H1 (cell line): ENCODE data around the gene CST7. TPM values are rescaled to one million over a fixed set of nuclear protein-coding genes. Genes with fewer than 3 reads are reported as not detected.

Experiments used
- CTCF ChIA-PET: fragments of 300-600 bp; sonication (Branson Sonifier 250); formaldehyde crosslinking; loops from one replicate; lab custom pipeline; 2021; ENCODE audit not compliant: partially characterized antibody; lab: Charles Lee
- POLR2A ChIA-PET: fragments of 300-600 bp; sonication (Branson Sonifier 250); formaldehyde crosslinking; loops from one replicate; lab custom pipeline; 2021; ENCODE audit warnings: inconsistent platforms; ENCODE audit not compliant: partially characterized antibody; lab: Charles Lee
- DNase-seq, 2 experiments: peaks; one replicate each; pipeline versions ENCODE4 v3.0.0 to v3.0.0-alpha.2; 2010 to 2022; ENCODE audit warnings: low spot score in 2 of 2, low read depth in 1 of 2, mixed read lengths in 1 of 2
- FAIRE-seq: peaks from 2 replicates; lab custom pipeline; 2011; peaks lifted over from hg19 to GRCh38; lab: Jason Lieb, UNC
- H2AFZ ChIP-seq: 2 replicates; pipeline ENCODE4 v1.8.1; 2012; ENCODE audit warnings: low read length, inconsistent platforms
- H2AK5ac ChIP-seq: 2 replicates; pipeline ENCODE4 v1.6.1; 2013; ENCODE audit warnings: low read depth, low read length
- H2BK120ac ChIP-seq: replicated peaks from 2 replicates; pipeline ENCODE3; 2013; ENCODE audit warnings: low read depth, low read length, inconsistent platforms
- H2BK12ac ChIP-seq: 2 replicates; pipeline ENCODE4 v1.6.1; 2013; ENCODE audit warnings: low read depth, low read length
- H2BK15ac ChIP-seq: 2 replicates; pipeline ENCODE4 v1.6.1; 2013; ENCODE audit warnings: low read length
- H2BK20ac ChIP-seq: 2 replicates; pipeline ENCODE4 v1.6.1; 2013; ENCODE audit warnings: low read length
- H2BK5ac ChIP-seq: 2 replicates; pipeline ENCODE4 v1.6.1; 2013; ENCODE audit warnings: low read depth, low read length
- H3K14ac ChIP-seq: 2 replicates; pipeline ENCODE4 v1.6.1; 2013; ENCODE audit warnings: inconsistent platforms; ENCODE audit not compliant: insufficient read length
- H3K18ac ChIP-seq: 2 replicates; pipeline ENCODE4 v1.6.1; 2013; ENCODE audit warnings: low read length; ENCODE audit errors: extremely low read depth
- H3K23ac ChIP-seq: 2 replicates; pipeline ENCODE4 v1.6.1; 2013; ENCODE audit warnings: inconsistent platforms; ENCODE audit not compliant: insufficient read length
- H3K23me2 ChIP-seq: 2 replicates; pipeline ENCODE4 v1.6.1; 2013; ENCODE audit warnings: low read depth, low read length
- H3K27ac ChIP-seq: 2 replicates; pipeline ENCODE4 v1.6.1; 2011; ENCODE audit warnings: low read depth, low read length, inconsistent platforms
- H3K27me3 ChIP-seq, 4 experiments: replicated peaks in 1 of 4; 1 replicate in 1 of 4; 2 replicates in 3 of 4; pipeline versions ENCODE4 v1.6.1 to v1.8.1; 2011 to 2013; ENCODE audit warnings: low read length in 3 of 4, mild to moderate bottlenecking in 3 of 4, inconsistent platforms in 2 of 4, mixed read lengths in 2 of 4, moderate library complexity in 1 of 4; ENCODE audit not compliant: control insufficient read depth in 3 of 4, insufficient read depth in 3 of 4; ENCODE audit errors: extremely low read depth in 1 of 4
- H3K36me3 ChIP-seq, 4 experiments: 2 replicates each; pipeline versions ENCODE4 v1.6.1 to v1.8.1; 2011 to 2013; ENCODE audit warnings: mild to moderate bottlenecking in 4 of 4, low read length in 3 of 4, moderate library complexity in 2 of 4, control low read depth in 1 of 4, inconsistent platforms in 1 of 4; ENCODE audit not compliant: insufficient read depth in 4 of 4, control insufficient read depth in 2 of 4
- H3K4ac ChIP-seq: replicated peaks from 2 replicates; pipeline ENCODE3; 2013; ENCODE audit warnings: low read length, low read depth, mixed read lengths, inconsistent platforms; ENCODE audit not compliant: insufficient read length
- H3K4me1 ChIP-seq, 4 experiments: replicated peaks in 1 of 4; 1 replicate in 1 of 4; 2 replicates in 3 of 4; pipeline versions ENCODE4 v1.6.1 to v1.8.1; 2011 to 2013; ENCODE audit warnings: low read length in 3 of 4, inconsistent platforms in 2 of 4, mixed read lengths in 1 of 4; ENCODE audit not compliant: insufficient read depth in 4 of 4, control insufficient read depth in 3 of 4
- H3K4me2 ChIP-seq, 2 experiments: 2 replicates each; pipeline versions ENCODE4 v1.6.1 to v1.8.1; 2011 to 2013; ENCODE audit warnings: low read depth in 2 of 2, low read length in 2 of 2, control low read depth in 1 of 2, inconsistent platforms in 1 of 2, mild to moderate bottlenecking in 1 of 2; ENCODE audit not compliant: insufficient read depth in 1 of 2
- H3K4me3 ChIP-seq, 4 experiments: fragments of 200-600, 300-600 bp in 1 of 4; sonication (generic), shearing (Covaris generic), sonication (Bioruptor Twin) in 1 of 4; 2 replicates each; pipeline versions ENCODE4 v1.5.1 to v1.8.1; 2011 to 2016; ENCODE audit warnings: low read length in 4 of 4, low read depth in 3 of 4, control low read depth in 2 of 4, inconsistent platforms in 2 of 4, mild to moderate bottlenecking in 2 of 4, mixed read lengths in 1 of 4, moderate library complexity in 1 of 4; ENCODE audit not compliant: insufficient read depth in 2 of 4; ENCODE audit errors: extremely low read depth in 1 of 4
- H3K56ac ChIP-seq: replicated peaks from 2 replicates; pipeline ENCODE3; 2013; ENCODE audit warnings: low read depth, mild to moderate bottlenecking, mixed read lengths, low read length, inconsistent platforms; ENCODE audit not compliant: insufficient read length
- H3K79me1 ChIP-seq: 2 replicates; pipeline ENCODE4 v1.6.1; 2013; ENCODE audit warnings: low read depth, low read length, control low read depth
- H3K79me2 ChIP-seq, 2 experiments: 2 replicates each; pipeline versions ENCODE4 v1.6.1 to v1.8.1; 2012 to 2013; ENCODE audit warnings: low read length in 2 of 2, mild to moderate bottlenecking in 2 of 2, inconsistent platforms in 1 of 2; ENCODE audit not compliant: insufficient read depth in 2 of 2, control insufficient read depth in 1 of 2
- H3K9ac ChIP-seq, 4 experiments: replicated peaks in 1 of 4; 1 replicate in 1 of 4; 2 replicates in 3 of 4; pipeline versions ENCODE4 v1.6.1 to v1.8.1; 2011 to 2013; ENCODE audit warnings: low read depth in 3 of 4, low read length in 3 of 4, control low read depth in 2 of 4, mild to moderate bottlenecking in 2 of 4, moderate library complexity in 2 of 4, inconsistent platforms in 1 of 4; ENCODE audit errors: extremely low read depth in 1 of 4
- H3K9me3 ChIP-seq, 2 experiments: 2 replicates each; pipeline versions ENCODE4 v1.6.1 to v1.8.1; 2012 to 2013; ENCODE audit warnings: mild to moderate bottlenecking in 2 of 2, moderate library complexity in 2 of 2, control low read depth in 1 of 2, inconsistent platforms in 1 of 2, low read depth in 1 of 2, low read length in 1 of 2, mixed read lengths in 1 of 2; ENCODE audit not compliant: insufficient read depth in 2 of 2
- H4K20me1 ChIP-seq, 2 experiments: replicated peaks in 1 of 2; 2 replicates each; pipeline versions ENCODE3 to v1.8.1; 2011 to 2013; ENCODE audit warnings: inconsistent platforms in 2 of 2, low read length in 2 of 2, mild to moderate bottlenecking in 1 of 2; ENCODE audit not compliant: insufficient read depth in 2 of 2, control insufficient read depth in 1 of 2
- H4K5ac ChIP-seq: 2 replicates; pipeline ENCODE4 v1.6.1; 2013; ENCODE audit warnings: low read length, low read depth, mixed read lengths, inconsistent platforms; ENCODE audit not compliant: insufficient read length
- H4K8ac ChIP-seq: 2 replicates; pipeline ENCODE4 v1.8.0; 2013; ENCODE audit warnings: mild to moderate bottlenecking, moderate library complexity, low read length, inconsistent platforms; ENCODE audit not compliant: insufficient read depth; ENCODE audit errors: extremely low read depth
- H4K91ac ChIP-seq: replicated peaks from 2 replicates; pipeline ENCODE3; 2013; ENCODE audit warnings: low read length, mixed read lengths, inconsistent platforms; ENCODE audit not compliant: insufficient read length
- CBX8 ChIP-seq: fragments of 300-800, 300-1000 bp; sonication (generic); IDR thresholded peaks from 2 replicates; pipeline ENCODE4 v1.7.1; 2016; ENCODE audit warnings: low read depth, low read length, borderline replicate concordance
- EGR1 ChIP-seq: IDR thresholded peaks from 2 replicates; pipeline ENCODE4 v1.6.1; 2011; ENCODE audit warnings: low read depth, low read length, borderline replicate concordance
- PHF8 ChIP-seq: fragments of 200-600 bp; sonication (generic); conservative IDR thresholded peaks from 2 replicates; pipeline ENCODE4 v1.7.1; 2012; ENCODE audit warnings: low read depth, mild to moderate bottlenecking, inconsistent platforms, low read length, moderate library complexity
- SIX5 ChIP-seq: IDR thresholded peaks from 2 replicates; pipeline ENCODE4 v1.6.1; 2011; ENCODE audit warnings: mild to moderate bottlenecking, low read depth, low read length
- TAF1 ChIP-seq: IDR thresholded peaks from 2 replicates; pipeline ENCODE4 v1.6.1; 2011; ENCODE audit warnings: mild to moderate bottlenecking, low read depth, low read length
- TCF12 ChIP-seq: IDR thresholded peaks from 2 replicates; pipeline ENCODE4 v1.6.1; 2011; ENCODE audit warnings: low read depth, mild to moderate bottlenecking, low read length
- TEAD4 ChIP-seq: IDR thresholded peaks from 2 replicates; pipeline ENCODE4 v1.6.1; 2012; ENCODE audit warnings: low read depth, low read length, inconsistent platforms, mixed read lengths
- WGBS, 2 experiments: shearing (Covaris generic) in 1 of 2; methylation state at CpG; one replicate each; pipeline versions ENCODE4 v1.1.6 to v1.1.7; 2013 to 2015; ENCODE audit warnings: low lambda C conversion rate in 2 of 2, mixed read lengths in 2 of 2, inconsistent platforms in 1 of 2, low coverage in 1 of 2, missing lambda C conversion rate in 1 of 2; ENCODE audit not compliant: insufficient replicate concordance in 2 of 2, insufficient coverage in 1 of 2, insufficient read length in 1 of 2; ENCODE audit errors: extremely low coverage in 1 of 2, missing lambda C conversion rate in 1 of 2; 5-methylcytosine and 5-hydroxymethylcytosine counted together
- polyA plus RNA-seq, 7 experiments: library from polyadenylated mRNA; depleted of rRNA in 3 of 7; stranded (reverse) in 5 of 7; unstranded in 2 of 7; fragments of >200 nt in 5 of 7; fragments of 200-250 nt in 2 of 7; gene quantifications; 1 replicate in 5 of 7; 2 replicates in 1 of 7; 4 replicates in 1 of 7; pipeline versions ENCODE4 v1.2.1 to v1.2.3, GENCODE V29; 2011 to 2013; ENCODE audit warnings: missing spikeins in 2 of 7, mixed read lengths in 2 of 7
- total RNA-seq: library from RNA; stranded (reverse); fragmentation: NEBNext Ultra II Directional; extraction: Animal tissue kit (Norgen Biotek cat#: 25700); gene quantifications from 2 replicates; pipeline ENCODE4 v1.2.1, GENCODE V29; 2021

The CST7 gene
- total and polyA plus RNA-seq, 2 of the 8 experiments (the other 6 are each of a cell fraction or from before 2014, with no cell fraction given): not detected

- Histone ChIP-seq H3K9ac (no peak overlapping the region), H2BK20ac (no peak overlapping the region), H4K5ac (no peak overlapping the region), H3K4me1 (no peaks in the 10 kb centered on the region), H3K14ac (no peak overlapping the region), H2BK5ac (no peak overlapping the region), H3K4me3 (no peak overlapping the region), H2BK120ac (no peak overlapping the region), H2BK15ac (no peak overlapping the region), H2AK5ac (no peak overlapping the region), H3K36me3 (peaks cover 2 to 20% (median 12%) of the 10 kb centered on the region in 4 experiments; a peak in 6 of 8 replicates), H4K91ac (no peak overlapping the region), H3K56ac (no peak overlapping the region), H3K23ac (no peak overlapping the region), H3K4me2 (no peak overlapping the region), H2BK12ac (no peak overlapping the region), H4K8ac (no peak overlapping the region; the same call in 1 of the 2 replicates), H2AFZ (no peak overlapping the region), H3K23me2 (no peaks in the 10 kb centered on the region), H3K79me2 (no peaks in the 10 kb centered on the region), H3K27ac (no peak overlapping the region), H4K20me1 (peaks cover 3 to 9% of the 10 kb centered on the region in 2 experiments), H3K27me3 (no peaks in the 10 kb centered on the region), H3K9me3 (no peaks in the 10 kb centered on the region)
- WGBS, 2 experiments: 85% methylated on average over 9 of the region's 9 CpGs; no CpG with 5 or more reads in 1 of the 2 experiments
- no peak for FAIRE-seq
- no peak for DNase-seq
- no peak for TF ChIP-seq SIX5
- no peak for TF ChIP-seq TCF12
- TF ChIP-seq CBX8: no peak
- TF ChIP-seq TEAD4: no peak
- no peak for TF ChIP-seq TAF1
- no peak for TF ChIP-seq PHF8
- no peak for TF ChIP-seq EGR1
- TF ChIP-seq, all 59 proteins: peak for 0
- ChIA-PET CTCF (interaction anchor here (0.6 to 1.9 kb wide), 3 partner anchors 34 to 878 kb away, joined by 3 to 5 read pairs (median 3); no protein-coding TSS in a partner anchor), POLR2A (no interaction called here)
- Histone ChIP-seq H3K79me1 (no peaks in the 10 kb centered on the region), H3K18ac (no peak overlapping the region), H3K4ac (no peak overlapping the region)
These were observed 15.4 kb downstream of the CST7 start for GRCh38 chr20:24964506-24964840.
